Measurements from ENCODE around the gene COL25A1. TPM values are rescaled to one million over a fixed set of nuclear protein-coding genes. Genes with fewer than 3 reads are reported as not detected.
"Not testable (repeated sequence)": the region's sequence is repeated elsewhere in the genome, so short reads cannot be mapped to it uniquely, and the experiment has no call there.

Gene COL25A1
- total RNA-seq, 2 experiments from 2014 or later, result not detected

- ATAC-seq (no peak), DNase-seq (no peak)
- CTCF ChIA-PET, result no interaction called here
- Mint-ChIP-seq H3K27ac (no peak overlapping the region), H3K9me3 (ENCODE audit: insufficient read depth) (no peaks in the 10 kb centered on the region), H3K4me3 (no peak overlapping the region), H3K4me1 (ENCODE audit: low read depth) (no peaks in the 10 kb centered on the region), H3K36me3 (ENCODE audit: low read depth) (no peaks in the 10 kb centered on the region), H3K27me3 (ENCODE audit: low read depth) (peaks cover 12% of the 10 kb centered on the region)
- POLR2A ChIA-PET, result no interaction called here
Observed at GRCh38 chr4:108943371-108943770, 359.1 kb downstream of the COL25A1 start.

GRCh38 chr4:108941904-108942430, 360.5 kb downstream of the COL25A1 start:
- ChIA-PET CTCF (no interaction called here), POLR2A (no interaction called here)
- Mint-ChIP-seq H3K27me3 (ENCODE audit: low read depth) (peaks cover 12% of the 10 kb centered on the region), H3K27ac (no peak overlapping the region), H3K36me3 (ENCODE audit: low read depth) (no peaks in the 10 kb centered on the region), H3K4me3 (no peak overlapping the region), H3K9me3 (ENCODE audit: insufficient read depth) (no peaks in the 10 kb centered on the region), H3K4me1 (ENCODE audit: low read depth) (no peaks in the 10 kb centered on the region)
- no peak for DNase-seq
- ATAC-seq, result no peak

GRCh38 chr4:108940634-108941033, 361.8 kb downstream of the COL25A1 start:
- ChIA-PET CTCF (no interaction called here), POLR2A (no interaction called here)
- DNase-seq (no peak), ATAC-seq (no peak)
- H3K4me1 Mint-ChIP-seq (ENCODE audit: low read depth), result no peaks in the 10 kb centered on the region
- H3K9me3 Mint-ChIP-seq (ENCODE audit: insufficient read depth), result no peaks in the 10 kb centered on the region
- H3K4me3 Mint-ChIP-seq, result no peak overlapping the region
- no peak overlapping the region for H3K27ac Mint-ChIP-seq
- H3K27me3 Mint-ChIP-seq (ENCODE audit: low read depth), result peaks cover 12% of the 10 kb centered on the region
- no peaks in the 10 kb centered on the region for H3K36me3 Mint-ChIP-seq (ENCODE audit: low read depth)

GRCh38 chr4:108940149-108940548, 362.3 kb downstream of the COL25A1 start:
- Mint-ChIP-seq H3K36me3 (ENCODE audit: low read depth) (no peaks in the 10 kb centered on the region), H3K9me3 (ENCODE audit: insufficient read depth) (no peaks in the 10 kb centered on the region), H3K4me3 (no peak overlapping the region), H3K27ac (no peak overlapping the region), H3K27me3 (ENCODE audit: low read depth) (peaks cover 13% of the 10 kb centered on the region), H3K4me1 (ENCODE audit: low read depth) (no peaks in the 10 kb centered on the region)
- ATAC-seq (no peak), DNase-seq (no peak)
- ChIA-PET CTCF (no interaction called here), POLR2A (no interaction called here)

GRCh38 chr4:108937066-108937465, 365.4 kb downstream of the COL25A1 start:
- Mint-ChIP-seq H3K9me3 (ENCODE audit: insufficient read depth) (no peaks in the 10 kb centered on the region), H3K27ac (no peak overlapping the region), H3K4me3 (no peak overlapping the region), H3K36me3 (ENCODE audit: low read depth) (no peaks in the 10 kb centered on the region), H3K4me1 (ENCODE audit: low read depth) (no peaks in the 10 kb centered on the region), H3K27me3 (ENCODE audit: low read depth) (peaks cover 10% of the 10 kb centered on the region)
- ChIA-PET POLR2A (no interaction called here), CTCF (no interaction called here)
- DNase-seq (no peak), ATAC-seq (no peak)

- DNase-seq; H3K4me1 Mint-ChIP-seq (ENCODE audit: low read depth); H3K36me3 Mint-ChIP-seq (ENCODE audit: low read depth); H3K27ac Mint-ChIP-seq; H3K4me3 Mint-ChIP-seq; H3K9me3 Mint-ChIP-seq (ENCODE audit: insufficient read depth); ATAC-seq; CTCF ChIA-PET; POLR2A ChIA-PET; H3K27me3 Mint-ChIP-seq (ENCODE audit: low read depth): not testable (repeated sequence)
Observed at GRCh38 chr4:108933925-108934324, 368.5 kb downstream of the COL25A1 start.

GRCh38 chr4:108933046-108933445, 369.4 kb downstream of the COL25A1 start:
- ChIA-PET POLR2A (no interaction called here), CTCF (no interaction called here)
- Mint-ChIP-seq H3K27me3 (ENCODE audit: low read depth) (peaks cover 6% of the 10 kb centered on the region), H3K36me3 (ENCODE audit: low read depth) (no peaks in the 10 kb centered on the region), H3K9me3 (ENCODE audit: insufficient read depth) (no peaks in the 10 kb centered on the region), H3K4me1 (ENCODE audit: low read depth) (no peaks in the 10 kb centered on the region), H3K27ac (no peak overlapping the region), H3K4me3 (no peak overlapping the region)
- no peak for DNase-seq
- ATAC-seq, result no peak

- Mint-ChIP-seq H3K27ac (no peak overlapping the region), H3K36me3 (ENCODE audit: low read depth) (no peaks in the 10 kb centered on the region), H3K4me1 (ENCODE audit: low read depth) (no peaks in the 10 kb centered on the region), H3K9me3 (ENCODE audit: insufficient read depth) (no peaks in the 10 kb centered on the region), H3K27me3 (ENCODE audit: low read depth) (peaks cover 6% of the 10 kb centered on the region), H3K4me3 (no peak overlapping the region)
- ATAC-seq (no peak), DNase-seq (no peak)
- ChIA-PET CTCF (no interaction called here), POLR2A (no interaction called here)
Observed at GRCh38 chr4:108931926-108932325, 370.5 kb downstream of the COL25A1 start.

GRCh38 chr4:108930186-108930585, 372.3 kb downstream of the COL25A1 start:
- no peak for ATAC-seq
- H3K4me1 Mint-ChIP-seq (ENCODE audit: low read depth), result no peaks in the 10 kb centered on the region
- H3K9me3 Mint-ChIP-seq (ENCODE audit: insufficient read depth), result no peaks in the 10 kb centered on the region
- ChIA-PET CTCF (no interaction called here), POLR2A (no interaction called here)
- DNase-seq, result no peak
- H3K27ac Mint-ChIP-seq, result no peak overlapping the region
- no peak overlapping the region for H3K4me3 Mint-ChIP-seq
- no peaks in the 10 kb centered on the region for H3K36me3 Mint-ChIP-seq (ENCODE audit: low read depth)
- H3K27me3 Mint-ChIP-seq (ENCODE audit: low read depth), result peaks cover 6% of the 10 kb centered on the region

GRCh38 chr4:108926781-108927180, 375.7 kb downstream of the COL25A1 start:
- no peak overlapping the region for H3K27ac Mint-ChIP-seq
- no peaks in the 10 kb centered on the region for H3K4me1 Mint-ChIP-seq (ENCODE audit: low read depth)
- no peaks in the 10 kb centered on the region for H3K9me3 Mint-ChIP-seq (ENCODE audit: insufficient read depth)
- ATAC-seq (no peak), DNase-seq (no peak)
- no peaks in the 10 kb centered on the region for H3K36me3 Mint-ChIP-seq (ENCODE audit: low read depth)
- H3K27me3 Mint-ChIP-seq (ENCODE audit: low read depth), result peaks cover 7% of the 10 kb centered on the region
- ChIA-PET POLR2A (interaction anchor here (0.6 kb wide), 1 partner anchor 11 kb away, joined by 3 read pairs; no protein-coding TSS in a partner anchor), CTCF (no interaction called here)
- no peak overlapping the region for H3K4me3 Mint-ChIP-seq

- no peak overlapping the region for H3K4me3 Mint-ChIP-seq
- peaks cover 9% of the 10 kb centered on the region for H3K27me3 Mint-ChIP-seq (ENCODE audit: low read depth)
- CTCF ChIA-PET, result no interaction called here
- ATAC-seq (no peak), DNase-seq (no peak)
- no peaks in the 10 kb centered on the region for H3K9me3 Mint-ChIP-seq (ENCODE audit: insufficient read depth)
- no peak overlapping the region for H3K27ac Mint-ChIP-seq
- H3K36me3 Mint-ChIP-seq (ENCODE audit: low read depth), result no peaks in the 10 kb centered on the region
- POLR2A ChIA-PET, result no interaction called here
- no peaks in the 10 kb centered on the region for H3K4me1 Mint-ChIP-seq (ENCODE audit: low read depth)
Observed at GRCh38 chr4:108926061-108926460, 376.4 kb downstream of the COL25A1 start.

- no peak overlapping the region for H3K27ac Mint-ChIP-seq
- POLR2A ChIA-PET, result no interaction called here
- no peak overlapping the region for H3K4me3 Mint-ChIP-seq
- no peaks in the 10 kb centered on the region for H3K36me3 Mint-ChIP-seq (ENCODE audit: low read depth)
- no peaks in the 10 kb centered on the region for H3K4me1 Mint-ChIP-seq (ENCODE audit: low read depth)
- DNase-seq (no peak), ATAC-seq (no peak)
- no peaks in the 10 kb centered on the region for H3K9me3 Mint-ChIP-seq (ENCODE audit: insufficient read depth)
- H3K27me3 Mint-ChIP-seq (ENCODE audit: low read depth), result peaks cover 15% of the 10 kb centered on the region
- CTCF ChIA-PET, result no interaction called here
Observed at GRCh38 chr4:108922191-108922590, 380.3 kb downstream of the COL25A1 start.

GRCh38 chr4:108920395-108921087, 381.9 kb downstream of the COL25A1 start:
- H3K27me3 Mint-ChIP-seq (ENCODE audit: low read depth), result peaks cover 21% of the 10 kb centered on the region
- H3K4me1 Mint-ChIP-seq (ENCODE audit: low read depth), result no peaks in the 10 kb centered on the region
- H3K4me3 Mint-ChIP-seq, result no peak overlapping the region
- H3K9me3 Mint-ChIP-seq (ENCODE audit: insufficient read depth), result no peaks in the 10 kb centered on the region
- ATAC-seq, result no peak
- H3K27ac Mint-ChIP-seq, result no peak overlapping the region
- CTCF ChIA-PET, result no interaction called here
- no peak for DNase-seq
- POLR2A ChIA-PET, result no interaction called here
- H3K36me3 Mint-ChIP-seq (ENCODE audit: low read depth), result no peaks in the 10 kb centered on the region

All from activated CD8-positive, alpha-beta T cell treated with anti-CD3 and anti-CD28 coated beads, Interleukin-2, amount 10 ng/mL, durations not matched to agents 7 days and 5 days (primary cell).